Kidney epithelial cell (primary cell): ENCODE data around the gene PHF20. TPM values are rescaled to one million over a fixed set of nuclear protein-coding genes. Genes with fewer than 3 reads are reported as not detected.

ENCODE experiments used
- DNase-seq: peaks from one replicate; pipeline ENCODE4 v3.0.0-alpha.2; 2010; ENCODE audit warnings: low read depth
- H3K27me3 ChIP-seq: 2 replicates; pipeline ENCODE4 v1.6.0; 2011; ENCODE audit warnings: low read length; ENCODE audit not compliant: control insufficient read depth, insufficient read depth
- H3K36me3 ChIP-seq: 2 replicates; pipeline ENCODE4 v1.5.1; 2011; ENCODE audit warnings: low read length; ENCODE audit not compliant: control insufficient read depth, insufficient read depth
- H3K4me3 ChIP-seq: 2 replicates; pipeline ENCODE4 v1.5.1; 2011; ENCODE audit warnings: low read depth, mild to moderate bottlenecking, control low read depth, low read length
- total RNA-seq: library from RNA; depleted of rRNA; stranded (reverse); fragments of >200 nt; gene quantifications from 2 replicates; pipeline ENCODE4 v1.2.3, GENCODE V29; 2015
- TF ChIP-seq, protein P1 (sequence below): IDR thresholded peaks from 2 replicates; pipeline ENCODE4 v1.5.1; 2011; ENCODE audit warnings: mild to moderate bottlenecking, moderate library complexity, low read length, control low read depth, inconsistent platforms; ENCODE audit not compliant: insufficient read depth, poor library complexity, severe bottlenecking

Gene PHF20
- total RNA-seq, 1 donor from 2014 or later, result 39.0 TPM

DNA sequence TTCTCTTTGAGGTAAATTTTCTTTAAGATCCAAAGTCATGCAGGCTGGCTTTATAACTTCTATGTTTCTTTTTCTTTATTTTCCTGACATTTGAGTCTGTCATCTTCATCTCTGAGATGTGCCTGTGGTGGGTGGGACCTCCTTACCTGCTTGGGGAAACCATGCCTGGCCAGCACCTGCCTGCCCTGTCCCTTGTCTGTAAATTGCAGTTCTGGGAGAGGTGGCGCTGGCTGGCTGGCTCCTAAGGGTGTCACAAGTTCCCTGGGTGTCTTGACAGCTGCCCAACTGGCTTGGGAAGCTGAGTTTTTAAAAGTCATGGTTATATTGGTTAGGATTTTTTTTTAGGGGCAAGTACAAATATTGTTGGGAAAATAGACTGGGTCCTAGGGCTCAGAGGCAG lies 146.2 kb downstream of the PHF20 start:
- no peak for DNase-seq
- H3K4me3 ChIP-seq, result no peak overlapping the region
- peaks cover 1% of the 10 kb centered on the region for H3K36me3 ChIP-seq
- H3K27me3 ChIP-seq, result no peaks in the 10 kb centered on the region
- TF ChIP-seq, protein P1, sequence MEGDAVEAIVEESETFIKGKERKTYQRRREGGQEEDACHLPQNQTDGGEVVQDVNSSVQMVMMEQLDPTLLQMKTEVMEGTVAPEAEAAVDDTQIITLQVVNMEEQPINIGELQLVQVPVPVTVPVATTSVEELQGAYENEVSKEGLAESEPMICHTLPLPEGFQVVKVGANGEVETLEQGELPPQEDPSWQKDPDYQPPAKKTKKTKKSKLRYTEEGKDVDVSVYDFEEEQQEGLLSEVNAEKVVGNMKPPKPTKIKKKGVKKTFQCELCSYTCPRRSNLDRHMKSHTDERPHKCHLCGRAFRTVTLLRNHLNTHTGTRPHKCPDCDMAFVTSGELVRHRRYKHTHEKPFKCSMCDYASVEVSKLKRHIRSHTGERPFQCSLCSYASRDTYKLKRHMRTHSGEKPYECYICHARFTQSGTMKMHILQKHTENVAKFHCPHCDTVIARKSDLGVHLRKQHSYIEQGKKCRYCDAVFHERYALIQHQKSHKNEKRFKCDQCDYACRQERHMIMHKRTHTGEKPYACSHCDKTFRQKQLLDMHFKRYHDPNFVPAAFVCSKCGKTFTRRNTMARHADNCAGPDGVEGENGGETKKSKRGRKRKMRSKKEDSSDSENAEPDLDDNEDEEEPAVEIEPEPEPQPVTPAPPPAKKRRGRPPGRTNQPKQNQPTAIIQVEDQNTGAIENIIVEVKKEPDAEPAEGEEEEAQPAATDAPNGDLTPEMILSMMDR, result no peak

DNA sequence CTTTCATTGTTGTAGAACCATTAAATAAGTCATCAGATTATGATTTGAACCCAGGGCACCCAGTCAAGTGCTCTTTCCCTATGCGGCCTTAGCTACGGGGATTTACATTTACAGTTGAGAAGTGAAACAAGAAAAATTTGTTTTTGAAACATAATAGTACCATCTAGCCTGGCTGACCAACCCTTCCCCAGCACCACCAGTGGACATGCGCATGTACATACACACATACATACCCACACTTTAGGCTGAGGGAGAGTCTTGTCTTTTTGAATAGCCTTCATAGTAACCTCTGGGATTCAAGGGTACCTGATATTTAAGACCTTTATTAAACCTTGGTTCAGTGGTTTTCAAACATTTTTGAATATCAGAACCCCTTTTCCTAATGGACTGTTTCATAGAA lies 148.7 kb downstream of the PHF20 start:
- no peaks in the 10 kb centered on the region for H3K27me3 ChIP-seq
- DNase-seq, result no peak
- H3K4me3 ChIP-seq, result no peak overlapping the region
- peaks cover 1% of the 10 kb centered on the region for H3K36me3 ChIP-seq
- TF ChIP-seq, protein P1, result no peak

DNA sequence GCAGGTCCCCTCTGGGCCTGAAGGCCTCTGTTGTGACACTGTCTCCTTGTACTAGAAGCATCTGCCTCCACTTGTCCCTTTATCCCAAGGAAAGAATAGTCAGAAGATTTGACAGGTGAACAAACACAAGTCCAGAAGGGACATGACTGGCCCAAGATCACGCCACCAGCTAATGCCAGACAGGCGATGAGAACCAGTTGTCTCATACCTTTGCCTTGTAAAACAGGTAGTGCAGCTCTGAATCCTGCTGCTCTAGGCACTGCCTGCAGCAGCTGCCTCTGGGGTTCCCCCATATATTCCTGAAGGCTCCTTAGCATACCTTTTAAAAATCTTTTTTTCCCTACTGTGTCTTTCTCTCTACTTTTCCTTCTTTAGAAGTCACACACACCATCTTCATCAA lies 157.5 kb downstream of the PHF20 start:
- TF ChIP-seq, protein P1, result no peak
- Histone ChIP-seq H3K4me3 (no peak overlapping the region), H3K27me3 (no peaks in the 10 kb centered on the region), H3K36me3 (no peaks in the 10 kb centered on the region)
- no peak for DNase-seq

DNA sequence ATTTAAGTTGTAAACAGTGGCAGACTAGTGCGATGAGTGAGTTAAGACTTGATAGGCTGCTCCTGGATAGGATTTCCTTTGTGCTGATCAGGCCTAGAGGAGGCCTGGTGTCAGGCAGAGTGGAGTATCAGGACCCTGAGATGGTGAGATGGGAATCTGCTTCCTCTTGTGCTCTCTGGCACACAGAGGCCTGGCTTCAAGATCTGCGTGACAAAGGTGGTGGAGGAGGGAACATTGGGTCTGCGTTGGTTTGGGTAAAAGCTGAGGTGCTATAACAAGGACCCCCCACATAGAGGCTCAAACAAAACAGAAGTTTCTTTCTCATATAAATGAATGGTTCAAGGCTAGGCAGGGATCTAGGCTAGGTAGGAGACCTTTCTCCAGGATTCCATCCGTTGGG lies 162.2 kb downstream of the PHF20 start:
- H3K36me3 ChIP-seq, result no peaks in the 10 kb centered on the region
- no peaks in the 10 kb centered on the region for H3K27me3 ChIP-seq
- TF ChIP-seq, protein P1, result no peak
- DNase-seq, result no peak
- no peak overlapping the region for H3K4me3 ChIP-seq

DNA sequence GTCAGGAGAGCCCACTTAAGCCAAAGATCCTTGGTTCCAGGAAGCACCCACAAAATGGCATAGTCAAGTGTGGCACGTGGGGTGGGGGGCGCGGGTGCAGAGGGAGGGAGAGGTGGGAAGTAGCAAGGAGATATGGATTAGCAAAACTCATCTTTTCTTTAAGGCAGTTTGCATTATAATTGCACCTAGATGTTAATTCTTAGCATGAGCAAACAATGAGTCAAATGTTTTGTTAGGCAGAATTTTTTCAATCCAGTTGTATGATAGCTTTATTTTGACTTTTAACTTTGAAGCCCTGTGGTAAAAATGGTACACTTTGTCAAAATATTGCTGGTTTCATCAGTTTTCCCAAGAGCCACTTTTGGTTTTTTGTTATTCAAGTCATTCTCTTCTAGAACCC lies 167.4 kb downstream of the PHF20 start:
- TF ChIP-seq, protein P1, result no peak
- H3K4me3 ChIP-seq, result no peak overlapping the region
- no peaks in the 10 kb centered on the region for H3K27me3 ChIP-seq
- peaks cover 2% of the 10 kb centered on the region for H3K36me3 ChIP-seq
- DNase-seq, result no peak

DNA sequence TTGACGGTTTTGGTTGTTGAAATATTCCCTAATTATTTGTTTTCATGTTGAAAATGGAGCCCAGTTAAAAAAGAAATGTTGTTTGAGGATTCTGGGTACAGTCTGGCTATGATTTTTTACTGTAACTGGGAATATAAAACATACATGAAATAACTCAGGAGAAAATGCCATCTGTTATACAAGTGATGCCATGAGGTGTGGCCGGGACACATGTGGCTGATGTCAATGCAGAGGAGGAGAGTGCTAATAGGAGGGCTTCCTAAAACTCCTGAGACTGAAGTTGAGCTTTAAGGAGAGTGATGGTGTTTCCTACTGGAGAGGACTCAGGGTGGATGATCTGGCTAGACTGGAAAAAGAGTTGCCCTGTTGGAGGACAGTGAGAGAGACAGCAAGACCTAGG lies 169.8 kb downstream of the PHF20 start:
- no peak overlapping the region for H3K4me3 ChIP-seq
- H3K36me3 ChIP-seq, result peaks cover 2% of the 10 kb centered on the region
- DNase-seq, result no peak
- TF ChIP-seq, protein P1, result no peak
- H3K27me3 ChIP-seq, result no peaks in the 10 kb centered on the region
